ENCODE results near the gene DACH1. TPM values are rescaled to one million over a fixed set of nuclear protein-coding genes. Genes with fewer than 3 reads are reported as not detected.

The DACH1 gene
- total and polyA plus RNA-seq, 3 experiments from 2014 or later = not detected

GRCh38 chr13:71459708-71460107 is 407.3 kb downstream of the DACH1 start:
- Mint-ChIP-seq H3K36me3 (no peaks in the 10 kb centered on the region), H3K9me3 (peaks cover 0 to 10% (median 2%) of the 10 kb centered on the region in 5 donors), H3K27me3 (no peaks in the 10 kb centered on the region), H3K27ac (no peak overlapping the region), H3K4me3 (no peak overlapping the region), H3K4me1 (no peaks in the 10 kb centered on the region)
- POLR2A ChIA-PET = no interaction called here
- CTCF ChIA-PET = no interaction called here
- H3K36me3 ChIP-seq (ENCODE audit: insufficient read depth, low read length) = no peaks in the 10 kb centered on the region
- DNase-seq = no peak
- no peak overlapping the region for H3K4me3 ChIP-seq (ENCODE audit: low read length)
- H3K27me3 ChIP-seq (ENCODE audit: insufficient read depth, low read length, poor library complexity, severe bottlenecking) = no peaks in the 10 kb centered on the region
- H3K27ac ChIP-seq (ENCODE audit: low read depth, low read length) = no peak overlapping the region
- no peaks in the 10 kb centered on the region for H3K4me1 ChIP-seq (ENCODE audit: insufficient read depth, low read length)
- no peaks in the 10 kb centered on the region for H3K9me3 ChIP-seq (ENCODE audit: low read length)

- Mint-ChIP-seq H3K36me3 (no peaks in the 10 kb centered on the region), H3K4me1 (no peaks in the 10 kb centered on the region), H3K27ac (no peak overlapping the region), H3K27me3 (no peaks in the 10 kb centered on the region), H3K9me3 (peaks cover 0 to 10% (median 2%) of the 10 kb centered on the region in 5 donors), H3K4me3 (no peak overlapping the region)
- Histone ChIP-seq H3K27me3 (ENCODE audit: insufficient read depth, low read length, poor library complexity, severe bottlenecking) (no peaks in the 10 kb centered on the region), H3K4me3 (ENCODE audit: low read length) (no peak overlapping the region), H3K4me1 (ENCODE audit: insufficient read depth, low read length) (no peaks in the 10 kb centered on the region), H3K36me3 (ENCODE audit: insufficient read depth, low read length) (no peaks in the 10 kb centered on the region), H3K9me3 (ENCODE audit: low read length) (no peaks in the 10 kb centered on the region), H3K27ac (ENCODE audit: low read depth, low read length) (no peak overlapping the region)
- CTCF ChIA-PET = no interaction called here
- DNase-seq = no peak
- POLR2A ChIA-PET = no interaction called here
Measured at GRCh38 chr13:71457645-71458044, 409.4 kb downstream of the DACH1 start.

DNA sequence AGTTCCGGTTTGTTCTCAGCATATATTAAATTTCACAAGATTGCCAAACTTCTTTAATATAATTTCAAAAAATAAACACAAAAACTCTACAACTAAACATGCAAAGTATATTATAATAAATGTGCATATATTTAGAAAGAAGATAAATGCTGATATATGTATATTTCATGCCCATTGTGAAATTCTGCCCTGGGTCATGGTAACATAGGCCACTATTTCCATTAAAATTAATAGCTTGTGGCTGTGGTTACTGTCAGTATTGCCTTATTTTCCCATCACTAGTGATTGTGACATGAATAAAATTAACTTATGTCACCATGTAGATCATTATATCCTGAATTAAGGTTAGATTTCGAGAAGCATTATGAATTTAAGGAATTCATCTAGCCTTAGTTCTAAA is 410.9 kb downstream of the DACH1 start:
- no peak for DNase-seq
- Mint-ChIP-seq H3K4me1 (no peaks in the 10 kb centered on the region), H3K4me3 (no peak overlapping the region), H3K9me3 (peaks cover 0 to 10% (median 2%) of the 10 kb centered on the region in 5 donors), H3K27me3 (no peaks in the 10 kb centered on the region), H3K27ac (no peak overlapping the region), H3K36me3 (no peaks in the 10 kb centered on the region)
- Histone ChIP-seq H3K9me3 (ENCODE audit: low read length) (no peaks in the 10 kb centered on the region), H3K27me3 (ENCODE audit: insufficient read depth, low read length, poor library complexity, severe bottlenecking) (no peaks in the 10 kb centered on the region), H3K27ac (ENCODE audit: low read depth, low read length) (no peak overlapping the region), H3K36me3 (ENCODE audit: insufficient read depth, low read length) (no peaks in the 10 kb centered on the region), H3K4me1 (ENCODE audit: insufficient read depth, low read length) (no peaks in the 10 kb centered on the region), H3K4me3 (ENCODE audit: low read length) (no peak overlapping the region)
- ChIA-PET POLR2A (no interaction called here), CTCF (no interaction called here)

- CTCF ChIA-PET = no interaction called here
Measured at GRCh38 chr13:71454509-71454908, 412.5 kb downstream of the DACH1 start.

DNA sequence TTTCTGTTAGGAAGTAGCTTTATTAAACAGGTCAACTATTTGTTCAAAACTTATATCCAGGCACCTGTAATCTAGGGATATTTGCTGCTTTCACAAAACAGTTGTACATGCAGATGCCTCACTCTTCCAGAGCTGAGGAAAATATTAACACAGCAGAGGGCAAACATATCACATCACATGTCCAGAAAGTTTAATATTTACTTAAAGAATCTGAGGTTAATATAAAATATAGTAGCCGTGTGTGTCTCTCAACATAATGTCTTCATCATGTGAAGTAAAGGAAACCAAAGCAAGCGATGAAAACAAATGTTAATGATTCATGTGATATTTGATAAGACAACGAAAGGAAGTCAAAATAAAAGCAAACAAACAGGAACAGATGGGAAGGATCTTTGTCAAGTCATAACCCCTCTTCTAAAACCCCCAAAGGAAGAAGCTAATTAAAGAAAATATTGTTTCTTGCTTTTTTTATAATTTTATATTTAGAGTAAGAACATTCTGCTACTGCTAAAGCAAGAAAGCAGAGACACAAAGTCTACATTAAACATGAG is 418.8 kb downstream of the DACH1 start:
- Histone ChIP-seq H3K27me3 (ENCODE audit: insufficient read depth, low read length, poor library complexity, severe bottlenecking) (no peaks in the 10 kb centered on the region), H3K36me3 (ENCODE audit: insufficient read depth, low read length) (no peaks in the 10 kb centered on the region), H3K4me1 (ENCODE audit: insufficient read depth, low read length) (no peaks in the 10 kb centered on the region), H3K4me3 (ENCODE audit: low read length) (no peak overlapping the region), H3K9me3 (ENCODE audit: low read length) (no peaks in the 10 kb centered on the region), H3K27ac (ENCODE audit: low read depth, low read length) (no peak overlapping the region)
- DNase-seq = no peak
- Mint-ChIP-seq H3K9me3 (peaks cover 0 to 4% (median 0%) of the 10 kb centered on the region in 5 donors), H3K27ac (no peak overlapping the region), H3K4me1 (no peaks in the 10 kb centered on the region), H3K36me3 (no peaks in the 10 kb centered on the region), H3K4me3 (no peak overlapping the region), H3K27me3 (no peaks in the 10 kb centered on the region)
- CTCF ChIA-PET = no interaction called here
- POLR2A ChIA-PET = no interaction called here

More at GRCh38 chr13:71454509-71454908, 412.5 kb downstream of the DACH1 start:
- no peak overlapping the region for H3K27ac Mint-ChIP-seq
- no peaks in the 10 kb centered on the region for H3K36me3 Mint-ChIP-seq
- no peaks in the 10 kb centered on the region for H3K27me3 Mint-ChIP-seq
- no peaks in the 10 kb centered on the region for H3K36me3 ChIP-seq (ENCODE audit: insufficient read depth, low read length)
- no peaks in the 10 kb centered on the region for H3K4me1 ChIP-seq (ENCODE audit: insufficient read depth, low read length)
- H3K9me3 Mint-ChIP-seq = peaks cover 0 to 10% (median 2%) of the 10 kb centered on the region in 5 donors
- no peak for DNase-seq
- POLR2A ChIA-PET = no interaction called here
- H3K27ac ChIP-seq (ENCODE audit: low read depth, low read length) = no peak overlapping the region
- no peaks in the 10 kb centered on the region for H3K4me1 Mint-ChIP-seq
- no peak overlapping the region for H3K4me3 ChIP-seq (ENCODE audit: low read length)
- no peaks in the 10 kb centered on the region for H3K27me3 ChIP-seq (ENCODE audit: insufficient read depth, low read length, poor library complexity, severe bottlenecking)
- no peaks in the 10 kb centered on the region for H3K9me3 ChIP-seq (ENCODE audit: low read length)
- H3K4me3 Mint-ChIP-seq = no peak overlapping the region

DNA sequence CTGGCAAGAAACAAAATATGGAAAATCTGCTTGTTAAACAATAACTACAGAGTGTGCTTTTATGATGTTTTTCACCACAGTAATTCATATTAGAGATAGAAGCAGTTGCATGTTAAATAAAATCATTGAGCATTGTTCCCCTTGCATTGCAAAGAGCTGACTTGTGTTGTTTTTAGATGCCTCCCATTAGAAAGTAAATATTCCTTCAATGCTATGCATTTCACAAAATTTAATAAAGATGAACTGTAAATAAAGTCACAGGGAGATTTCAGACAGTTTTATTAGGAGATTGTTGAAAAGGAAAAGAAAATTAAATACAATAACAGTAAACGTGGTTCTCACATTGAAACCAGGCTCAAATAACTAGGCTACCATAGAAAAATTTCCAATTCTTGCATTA is 429.3 kb downstream of the DACH1 start:
- H3K4me1 ChIP-seq (ENCODE audit: insufficient read depth, low read length) = no peaks in the 10 kb centered on the region
- Mint-ChIP-seq H3K27ac (no peak overlapping the region), H3K27me3 (no peaks in the 10 kb centered on the region), H3K4me3 (no peak overlapping the region), H3K36me3 (no peaks in the 10 kb centered on the region), H3K9me3 (peaks cover 0 to 3% (median 0%) of the 10 kb centered on the region in 5 donors), H3K4me1 (no peaks in the 10 kb centered on the region)
- no peak for DNase-seq
- ChIA-PET POLR2A (no interaction called here), CTCF (no interaction called here)
- no peaks in the 10 kb centered on the region for H3K36me3 ChIP-seq (ENCODE audit: insufficient read depth, low read length)
- H3K27ac ChIP-seq (ENCODE audit: low read depth, low read length) = no peak overlapping the region
- H3K4me3 ChIP-seq (ENCODE audit: low read length) = no peak overlapping the region
- no peaks in the 10 kb centered on the region for H3K9me3 ChIP-seq (ENCODE audit: low read length)
- no peaks in the 10 kb centered on the region for H3K27me3 ChIP-seq (ENCODE audit: insufficient read depth, low read length, poor library complexity, severe bottlenecking)

DNA sequence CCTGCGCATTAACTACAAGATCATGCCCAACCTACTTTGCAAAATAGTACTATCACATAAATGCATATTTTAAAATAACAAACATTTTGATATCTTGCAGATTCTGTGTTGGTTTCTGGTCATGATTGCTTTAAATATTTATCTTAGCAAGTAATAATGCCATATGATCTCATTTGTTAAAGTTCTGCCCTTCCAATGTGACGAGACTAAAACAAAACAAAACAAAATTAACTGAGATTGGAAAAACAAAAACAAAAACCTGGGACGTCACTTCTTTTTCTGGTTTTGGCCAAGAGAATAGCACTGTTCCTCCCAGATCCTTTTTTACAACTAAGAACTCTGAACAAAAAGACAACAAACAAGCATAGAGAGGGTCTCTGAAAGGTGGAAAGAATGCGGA is 436.3 kb downstream of the DACH1 start:
- Mint-ChIP-seq H3K27ac (no peak overlapping the region), H3K4me3 (no peak overlapping the region), H3K36me3 (no peaks in the 10 kb centered on the region), H3K4me1 (no peaks in the 10 kb centered on the region), H3K9me3 (peaks cover 2 to 11% (median 4%) of the 10 kb centered on the region in 5 donors), H3K27me3 (no peaks in the 10 kb centered on the region)
- H3K4me3 ChIP-seq (ENCODE audit: low read length) = no peak overlapping the region
- ChIA-PET POLR2A (no interaction called here), CTCF (no interaction called here)
- H3K9me3 ChIP-seq (ENCODE audit: low read length) = no peaks in the 10 kb centered on the region
- H3K36me3 ChIP-seq (ENCODE audit: insufficient read depth, low read length) = no peaks in the 10 kb centered on the region
- no peak overlapping the region for H3K27ac ChIP-seq (ENCODE audit: low read depth, low read length)
- DNase-seq = no peak
- no peaks in the 10 kb centered on the region for H3K4me1 ChIP-seq (ENCODE audit: insufficient read depth, low read length)
- no peaks in the 10 kb centered on the region for H3K27me3 ChIP-seq (ENCODE audit: insufficient read depth, low read length, poor library complexity, severe bottlenecking)

GRCh38 chr13:71417205-71417604 is 449.8 kb downstream of the DACH1 start:
- Mint-ChIP-seq H3K27ac (no peak overlapping the region), H3K4me1 (no peaks in the 10 kb centered on the region), H3K36me3 (no peaks in the 10 kb centered on the region), H3K4me3 (no peak overlapping the region), H3K9me3 (peaks cover 5 to 35% (median 17%) of the 10 kb centered on the region in 5 donors), H3K27me3 (no peaks in the 10 kb centered on the region)
- Histone ChIP-seq H3K4me1 (ENCODE audit: insufficient read depth, low read length) (no peaks in the 10 kb centered on the region), H3K9me3 (ENCODE audit: low read length) (no peaks in the 10 kb centered on the region), H3K36me3 (ENCODE audit: insufficient read depth, low read length) (no peaks in the 10 kb centered on the region), H3K27me3 (ENCODE audit: insufficient read depth, low read length, poor library complexity, severe bottlenecking) (no peaks in the 10 kb centered on the region), H3K27ac (ENCODE audit: low read depth, low read length) (no peak overlapping the region), H3K4me3 (ENCODE audit: low read length) (no peak overlapping the region)
- CTCF ChIA-PET = no interaction called here
- DNase-seq = no peak
- POLR2A ChIA-PET = no interaction called here

- CTCF ChIA-PET = no interaction called here
- Mint-ChIP-seq H3K27me3 (no peaks in the 10 kb centered on the region), H3K27ac (no peak overlapping the region), H3K4me3 (no peak overlapping the region), H3K4me1 (no peaks in the 10 kb centered on the region), H3K9me3 (peaks cover 0 to 35% (median 4%) of the 10 kb centered on the region in 5 donors), H3K36me3 (no peaks in the 10 kb centered on the region)
- Histone ChIP-seq H3K4me3 (ENCODE audit: low read length) (no peak overlapping the region), H3K27ac (ENCODE audit: low read depth, low read length) (no peak overlapping the region), H3K9me3 (ENCODE audit: low read length) (no peaks in the 10 kb centered on the region), H3K4me1 (ENCODE audit: insufficient read depth, low read length) (no peaks in the 10 kb centered on the region), H3K27me3 (ENCODE audit: insufficient read depth, low read length, poor library complexity, severe bottlenecking) (no peaks in the 10 kb centered on the region), H3K36me3 (ENCODE audit: insufficient read depth, low read length) (no peaks in the 10 kb centered on the region)
- POLR2A ChIA-PET = no interaction called here
- DNase-seq = no peak
Measured at GRCh38 chr13:71412231-71412630, 454.8 kb downstream of the DACH1 start.

All from CD8-positive, alpha-beta memory T cell (primary cell).